ENCODE data around the gene PDE7B.

GRCh38 chr6:136014454-136015437, 163.2 kb downstream of the PDE7B start:
- TF ChIP-seq POLR2A (IDR thresholded peaks at IDR 0.05; ENCODE audit: low read depth, low read length) (no peak), TAF1 (IDR thresholded peaks at IDR 0.05; ENCODE audit: low read depth, low read length) (no peak), POLR2AphosphoS5 (IDR thresholded peaks at IDR 0.05; ENCODE audit: low read depth, low read length) (no peak), SPI1 (IDR thresholded peaks at IDR 0.05; ENCODE audit: low read depth, low read length) (no peak), POU2F2 (IDR thresholded peaks at IDR 0.05; ENCODE audit: low read depth, low read length) (no peak)
